ENCODE results near the gene ZNF236.

ZNF236 gene

DNA sequence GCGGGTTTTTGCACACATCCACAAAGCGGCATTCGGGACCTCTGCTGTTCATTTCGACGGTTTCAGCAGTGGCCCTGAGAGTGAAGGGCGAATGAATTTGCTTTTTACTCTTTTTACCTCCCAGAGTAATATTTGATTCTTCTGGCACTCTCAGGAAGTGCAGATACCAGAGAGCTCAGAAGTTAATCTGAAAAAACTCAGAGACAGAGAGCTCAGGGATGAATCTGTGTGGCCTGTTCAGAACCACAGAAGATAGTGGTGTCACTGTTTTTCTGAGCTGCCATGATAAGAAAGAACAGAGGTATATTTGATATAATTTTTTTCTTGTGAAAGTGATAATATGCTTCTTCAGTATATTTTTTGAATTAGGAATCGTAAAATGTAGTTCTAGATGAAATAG is 181.0 kb downstream of the ZNF236 start:
- Histone ChIP-seq H3K79me2 (ENCODE audit: control insufficient read depth, insufficient read depth, low read length, poor library complexity) (no peaks in the 10 kb centered on the region), H2AK5ac (ENCODE audit: low read length) (no peak overlapping the region), H3K9me3 (ENCODE audit: insufficient read depth, low read depth, low read length) (no peaks in the 10 kb centered on the region), H2BK120ac (ENCODE audit: insufficient read depth, low read length, poor library complexity) (no peak overlapping the region), H3K9ac (ENCODE audit: low read length) (no peak overlapping the region), H3K4me3 (ENCODE audit: low read depth, low read length) (no peak overlapping the region), H3K23ac (ENCODE audit: low read length) (no peak overlapping the region), H4K8ac (ENCODE audit: low read depth, low read length) (no peak overlapping the region), H3K27me3 (ENCODE audit: insufficient read depth, low read length) (no peaks in the 10 kb centered on the region), H3K4ac (ENCODE audit: low read depth, low read length) (no peak overlapping the region), H3K36me3 (ENCODE audit: control insufficient read depth in 1 of 2, insufficient read depth in 2 of 2, low read length in 2 of 2) (no peaks in the 10 kb centered on the region), H2AFZ (ENCODE audit: insufficient read depth, low read length, poor library complexity) (no peak overlapping the region), H3K27ac (ENCODE audit: low read depth, low read length) (no peak overlapping the region), H3K14ac (ENCODE audit: low read length) (no peak overlapping the region), H2BK5ac (ENCODE audit: low read depth, low read length, poor library complexity) (no peak overlapping the region), H3K4me2 (ENCODE audit: low read length) (no peak overlapping the region), H4K91ac (ENCODE audit: low read depth, low read length) (no peak overlapping the region), H3K18ac (ENCODE audit: low read length) (no peak overlapping the region), H4K12ac (ENCODE audit: low read depth, low read length) (no peak overlapping the region), H3K4me1 (ENCODE audit: control insufficient read depth in 1 of 2, insufficient read depth in 2 of 2, low read length in 2 of 2) (no peaks in the 10 kb centered on the region), H2BK12ac (ENCODE audit: low read length) (no peak overlapping the region), H3K79me1 (ENCODE audit: low read length) (no peaks in the 10 kb centered on the region)
- no peak for DNase-seq
- no CpG with 5 or more reads among the region's 7 CpGs for WGBS (ENCODE audit: extremely low coverage, insufficient coverage, insufficient read length)

DNA sequence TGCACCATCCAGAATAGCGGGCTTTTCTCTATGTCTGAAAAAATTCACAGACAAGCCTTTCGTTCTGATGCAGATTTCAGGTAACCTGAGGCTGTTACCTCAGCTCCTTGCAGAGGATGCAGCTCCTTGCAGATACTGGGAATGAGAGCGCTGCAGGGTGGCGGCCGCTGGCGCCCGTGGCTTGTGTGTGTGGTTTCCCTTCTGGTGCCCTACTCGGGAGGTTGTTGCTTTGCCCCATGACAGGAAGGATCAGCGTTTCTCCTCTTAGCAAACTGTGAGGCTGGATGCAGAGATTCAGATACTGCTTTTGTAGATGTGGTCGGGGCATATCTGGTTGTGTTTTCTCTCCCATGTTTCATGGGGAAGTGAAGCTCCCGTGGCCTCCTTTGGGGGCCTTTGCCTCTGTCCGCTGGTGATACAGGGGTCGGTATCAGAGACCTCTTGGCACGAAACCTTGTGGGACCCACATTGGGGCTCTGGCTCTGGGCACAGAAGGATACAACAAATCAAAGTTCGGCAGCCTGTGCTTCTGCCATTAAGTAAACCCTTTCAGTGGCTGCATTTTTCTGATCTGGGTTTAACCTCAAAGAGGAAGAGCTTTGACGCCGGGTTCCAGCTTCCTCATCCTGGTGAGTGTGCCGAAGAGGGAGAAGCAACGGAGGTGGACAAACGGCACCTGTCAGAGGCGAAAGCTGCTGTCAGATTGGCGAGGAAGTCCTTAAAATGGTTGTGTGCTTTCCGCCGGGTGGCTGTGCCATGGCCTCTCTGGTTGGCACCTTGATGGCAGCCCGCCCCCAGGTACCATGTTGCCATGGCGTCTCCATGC is 182.4 kb downstream of the ZNF236 start:
- no peak overlapping the region for H3K14ac ChIP-seq (ENCODE audit: low read length)
- no peak for DNase-seq
- H4K91ac ChIP-seq (ENCODE audit: low read depth, low read length) = no peak overlapping the region
- H3K4me2 ChIP-seq (ENCODE audit: low read length) = no peak overlapping the region
- no peak overlapping the region for H2BK5ac ChIP-seq (ENCODE audit: low read depth, low read length, poor library complexity)
- WGBS (ENCODE audit: extremely low coverage, insufficient coverage, insufficient read length) = no CpG with 5 or more reads among the region's 26 CpGs
- no peaks in the 10 kb centered on the region for H3K79me1 ChIP-seq (ENCODE audit: low read length)
- H2BK120ac ChIP-seq (ENCODE audit: insufficient read depth, low read length, poor library complexity) = no peak overlapping the region
- no peaks in the 10 kb centered on the region for H3K36me3 ChIP-seq (ENCODE audit: control insufficient read depth in 1 of 2, insufficient read depth in 2 of 2, low read length in 2 of 2)
- H3K9ac ChIP-seq (ENCODE audit: low read length) = no peak overlapping the region
- no peak overlapping the region for H3K27ac ChIP-seq (ENCODE audit: low read depth, low read length)
- H3K18ac ChIP-seq (ENCODE audit: low read length) = no peak overlapping the region
- no peak overlapping the region for H3K4me3 ChIP-seq (ENCODE audit: low read depth, low read length)
- H2AK5ac ChIP-seq (ENCODE audit: low read length) = no peak overlapping the region
- no peaks in the 10 kb centered on the region for H3K79me2 ChIP-seq (ENCODE audit: control insufficient read depth, insufficient read depth, low read length, poor library complexity)
- H2BK12ac ChIP-seq (ENCODE audit: low read length) = no peak overlapping the region
- no peaks in the 10 kb centered on the region for H3K9me3 ChIP-seq (ENCODE audit: insufficient read depth, low read depth, low read length)
- no peaks in the 10 kb centered on the region for H3K4me1 ChIP-seq (ENCODE audit: control insufficient read depth in 1 of 2, insufficient read depth in 2 of 2, low read length in 2 of 2)
- H4K8ac ChIP-seq (ENCODE audit: low read depth, low read length) = no peak overlapping the region
- H3K23ac ChIP-seq (ENCODE audit: low read length) = no peak overlapping the region
- no peak overlapping the region for H2AFZ ChIP-seq (ENCODE audit: insufficient read depth, low read length, poor library complexity)
- H3K27me3 ChIP-seq (ENCODE audit: insufficient read depth, low read length) = no peaks in the 10 kb centered on the region
- H3K4ac ChIP-seq (ENCODE audit: low read depth, low read length) = no peak overlapping the region
- no peak overlapping the region for H4K12ac ChIP-seq (ENCODE audit: low read depth, low read length)

DNA sequence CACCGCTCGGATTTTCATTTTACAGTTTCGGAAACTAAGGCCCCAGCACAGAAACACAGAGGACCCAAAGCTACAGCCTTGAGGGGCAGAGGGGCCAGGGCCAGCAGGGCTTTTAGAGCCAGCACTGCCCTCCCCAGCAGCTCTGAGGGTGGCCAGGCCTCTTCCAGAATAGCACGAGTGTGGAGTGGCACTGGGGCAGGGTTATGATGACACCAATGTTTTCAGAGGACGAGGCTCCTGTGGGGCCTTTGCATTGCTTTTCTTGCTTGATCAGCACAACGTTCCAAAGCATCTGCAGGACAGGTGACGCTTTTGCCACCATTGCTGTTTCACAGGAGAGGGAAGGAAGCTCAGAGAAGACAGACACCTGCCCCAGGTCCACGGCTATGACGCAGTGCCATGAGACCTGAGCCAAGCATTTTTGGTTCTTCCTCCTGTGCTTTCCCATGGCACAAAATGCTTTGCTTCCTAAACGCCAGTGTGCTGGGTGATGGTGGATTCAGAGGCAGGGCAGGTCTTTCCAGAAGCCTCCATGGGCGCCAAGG is 183.4 kb downstream of the ZNF236 start:
- H3K9me3 ChIP-seq (ENCODE audit: insufficient read depth, low read depth, low read length) = no peaks in the 10 kb centered on the region
- H3K9ac ChIP-seq (ENCODE audit: low read length) = no peak overlapping the region
- no peak overlapping the region for H2BK120ac ChIP-seq (ENCODE audit: insufficient read depth, low read length, poor library complexity)
- H4K91ac ChIP-seq (ENCODE audit: low read depth, low read length) = no peak overlapping the region
- H3K4me3 ChIP-seq (ENCODE audit: low read depth, low read length) = no peak overlapping the region
- H3K4ac ChIP-seq (ENCODE audit: low read depth, low read length) = no peak overlapping the region
- no peak overlapping the region for H2AK5ac ChIP-seq (ENCODE audit: low read length)
- H3K18ac ChIP-seq (ENCODE audit: low read length) = no peak overlapping the region
- WGBS (ENCODE audit: extremely low coverage, insufficient coverage, insufficient read length) = no CpG with 5 or more reads among the region's 11 CpGs
- no peak overlapping the region for H3K23ac ChIP-seq (ENCODE audit: low read length)
- no peak for DNase-seq
- no peak overlapping the region for H3K14ac ChIP-seq (ENCODE audit: low read length)
- H3K27me3 ChIP-seq (ENCODE audit: insufficient read depth, low read length) = no peaks in the 10 kb centered on the region
- H4K8ac ChIP-seq (ENCODE audit: low read depth, low read length) = no peak overlapping the region
- no peaks in the 10 kb centered on the region for H3K36me3 ChIP-seq (ENCODE audit: control insufficient read depth in 1 of 2, insufficient read depth in 2 of 2, low read length in 2 of 2)
- no peak overlapping the region for H3K27ac ChIP-seq (ENCODE audit: low read depth, low read length)
- no peak overlapping the region for H3K4me2 ChIP-seq (ENCODE audit: low read length)
- no peaks in the 10 kb centered on the region for H3K4me1 ChIP-seq (ENCODE audit: control insufficient read depth in 1 of 2, insufficient read depth in 2 of 2, low read length in 2 of 2)
- H2BK12ac ChIP-seq (ENCODE audit: low read length) = no peak overlapping the region
- H3K79me2 ChIP-seq (ENCODE audit: control insufficient read depth, insufficient read depth, low read length, poor library complexity) = no peaks in the 10 kb centered on the region
- no peaks in the 10 kb centered on the region for H3K79me1 ChIP-seq (ENCODE audit: low read length)
- no peak overlapping the region for H4K12ac ChIP-seq (ENCODE audit: low read depth, low read length)
- H2BK5ac ChIP-seq (ENCODE audit: low read depth, low read length, poor library complexity) = no peak overlapping the region
- no peak overlapping the region for H2AFZ ChIP-seq (ENCODE audit: insufficient read depth, low read length, poor library complexity)

DNA sequence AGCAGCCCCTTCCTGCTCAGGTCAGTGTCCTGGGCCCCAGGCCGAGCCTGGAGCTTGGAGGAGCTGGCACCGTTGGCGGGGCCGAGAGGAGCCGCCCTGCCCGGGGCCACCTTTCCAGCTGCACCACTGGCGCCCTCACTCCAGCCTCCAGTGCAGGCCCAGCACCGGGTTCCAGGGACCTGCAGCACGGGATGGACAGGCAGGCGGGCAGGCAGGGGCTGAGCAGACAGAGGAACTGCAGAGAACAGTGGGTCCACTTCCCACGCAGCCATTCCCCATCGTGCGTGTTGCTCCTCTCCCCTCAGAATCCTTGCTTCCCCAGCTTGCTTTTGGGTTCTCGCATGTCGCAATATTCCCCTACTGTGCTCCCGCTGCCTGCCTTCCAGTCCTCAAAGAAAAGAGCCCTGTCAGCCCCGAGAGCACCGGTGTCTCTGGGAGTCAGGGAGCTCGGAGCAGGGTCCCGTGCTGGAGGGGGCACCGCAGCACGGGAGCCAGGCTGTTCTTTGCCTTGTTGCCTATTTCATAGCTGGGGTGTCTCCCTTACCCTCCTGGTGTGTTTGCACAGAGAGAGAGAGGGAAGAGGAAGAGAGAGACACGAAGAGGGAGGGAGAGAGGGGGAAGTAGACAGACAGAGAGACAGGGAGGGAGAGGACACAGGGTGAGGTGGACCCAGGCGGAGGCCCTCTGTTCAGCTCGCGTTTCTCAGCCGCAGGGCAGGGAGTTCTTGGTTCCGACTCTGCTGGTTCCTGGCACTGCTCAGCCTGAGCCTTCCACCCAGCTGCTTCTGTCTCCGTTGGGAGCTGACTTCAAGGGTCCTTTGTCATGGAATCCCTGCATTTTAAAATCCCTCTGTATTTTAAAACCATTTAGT is 184.2 kb downstream of the ZNF236 start:
- no peak overlapping the region for H2BK12ac ChIP-seq (ENCODE audit: low read length)
- H4K91ac ChIP-seq (ENCODE audit: low read depth, low read length) = no peak overlapping the region
- H2BK120ac ChIP-seq (ENCODE audit: insufficient read depth, low read length, poor library complexity) = no peak overlapping the region
- no peak overlapping the region for H2AFZ ChIP-seq (ENCODE audit: insufficient read depth, low read length, poor library complexity)
- H3K14ac ChIP-seq (ENCODE audit: low read length) = no peak overlapping the region
- H3K4ac ChIP-seq (ENCODE audit: low read depth, low read length) = no peak overlapping the region
- H4K8ac ChIP-seq (ENCODE audit: low read depth, low read length) = no peak overlapping the region
- H3K4me1 ChIP-seq (ENCODE audit: control insufficient read depth in 1 of 2, insufficient read depth in 2 of 2, low read length in 2 of 2) = no peaks in the 10 kb centered on the region
- DNase-seq = no peak
- H3K9ac ChIP-seq (ENCODE audit: low read length) = no peak overlapping the region
- no peak overlapping the region for H3K23ac ChIP-seq (ENCODE audit: low read length)
- H3K4me3 ChIP-seq (ENCODE audit: low read depth, low read length) = no peak overlapping the region
- no peak overlapping the region for H2BK5ac ChIP-seq (ENCODE audit: low read depth, low read length, poor library complexity)
- H3K18ac ChIP-seq (ENCODE audit: low read length) = no peak overlapping the region
- no peaks in the 10 kb centered on the region for H3K27me3 ChIP-seq (ENCODE audit: insufficient read depth, low read length)
- no peaks in the 10 kb centered on the region for H3K79me2 ChIP-seq (ENCODE audit: control insufficient read depth, insufficient read depth, low read length, poor library complexity)
- no peak overlapping the region for H4K12ac ChIP-seq (ENCODE audit: low read depth, low read length)
- H3K79me1 ChIP-seq (ENCODE audit: low read length) = no peaks in the 10 kb centered on the region
- no peak overlapping the region for H2AK5ac ChIP-seq (ENCODE audit: low read length)
- WGBS (ENCODE audit: extremely low coverage, insufficient coverage, insufficient read length) = no CpG with 5 or more reads among the region's 29 CpGs
- no peak overlapping the region for H3K27ac ChIP-seq (ENCODE audit: low read depth, low read length)
- peaks cover 0 to 3% of the 10 kb centered on the region in 2 experiments for H3K36me3 ChIP-seq (ENCODE audit: control insufficient read depth in 1 of 2, insufficient read depth in 2 of 2, low read length in 2 of 2)
- H3K9me3 ChIP-seq (ENCODE audit: insufficient read depth, low read depth, low read length) = no peaks in the 10 kb centered on the region
- no peak overlapping the region for H3K4me2 ChIP-seq (ENCODE audit: low read length)
